Measurements from ENCODE around the gene ZNF775.

DNA sequence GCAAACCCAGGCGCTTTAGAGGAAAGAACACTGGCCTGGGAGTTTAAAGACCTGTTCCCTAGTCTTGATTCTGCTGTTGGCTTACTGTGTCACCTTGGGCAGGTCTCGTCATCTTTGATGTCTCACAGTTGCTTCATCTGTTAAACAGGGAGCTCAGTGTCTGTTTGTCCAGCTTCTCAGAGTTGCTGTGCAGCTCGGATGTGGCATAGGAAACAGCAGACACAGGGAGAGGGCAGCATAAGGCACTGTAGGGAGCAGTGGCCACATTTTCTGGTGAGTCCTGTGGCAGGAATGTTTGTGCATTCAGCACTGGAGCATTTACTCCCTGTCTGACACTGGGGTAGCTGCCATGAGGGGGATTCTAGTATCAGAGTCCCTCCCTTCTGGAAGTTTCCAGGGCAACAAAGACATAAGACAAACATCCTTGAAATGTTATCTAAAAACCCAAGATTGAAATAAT lies 8.5 kb upstream of the ZNF775 start:
- TF ChIP-seq EZH2 (IDR thresholded peaks at IDR 0.05; ENCODE audit: borderline replicate concordance, low read length) = no peak
- TF ChIP-seq, protein P1, sequence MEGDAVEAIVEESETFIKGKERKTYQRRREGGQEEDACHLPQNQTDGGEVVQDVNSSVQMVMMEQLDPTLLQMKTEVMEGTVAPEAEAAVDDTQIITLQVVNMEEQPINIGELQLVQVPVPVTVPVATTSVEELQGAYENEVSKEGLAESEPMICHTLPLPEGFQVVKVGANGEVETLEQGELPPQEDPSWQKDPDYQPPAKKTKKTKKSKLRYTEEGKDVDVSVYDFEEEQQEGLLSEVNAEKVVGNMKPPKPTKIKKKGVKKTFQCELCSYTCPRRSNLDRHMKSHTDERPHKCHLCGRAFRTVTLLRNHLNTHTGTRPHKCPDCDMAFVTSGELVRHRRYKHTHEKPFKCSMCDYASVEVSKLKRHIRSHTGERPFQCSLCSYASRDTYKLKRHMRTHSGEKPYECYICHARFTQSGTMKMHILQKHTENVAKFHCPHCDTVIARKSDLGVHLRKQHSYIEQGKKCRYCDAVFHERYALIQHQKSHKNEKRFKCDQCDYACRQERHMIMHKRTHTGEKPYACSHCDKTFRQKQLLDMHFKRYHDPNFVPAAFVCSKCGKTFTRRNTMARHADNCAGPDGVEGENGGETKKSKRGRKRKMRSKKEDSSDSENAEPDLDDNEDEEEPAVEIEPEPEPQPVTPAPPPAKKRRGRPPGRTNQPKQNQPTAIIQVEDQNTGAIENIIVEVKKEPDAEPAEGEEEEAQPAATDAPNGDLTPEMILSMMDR (conservative IDR thresholded peaks at IDR 0.05 in 1 of 2, IDR thresholded peaks at IDR 0.05 in 1 of 2; ENCODE audit: extremely low read depth in 1 of 2, insufficient read depth in 1 of 2, low read depth in 1 of 2, low read length in 2 of 2) = no peak
